GM21528 (cell line): ENCODE results near the gene RPAP2.
"Not testable (repeated sequence)": the region's sequence is repeated elsewhere in the genome, so short reads cannot be mapped to it uniquely, and the experiment has no call there.

Experiments
- ATAC-seq: cut with Tn5 transposase; IDR thresholded peaks from one replicate; pipeline ENCODE4 v1.9.1; 2021; ENCODE audit warnings: mild to moderate bottlenecking, moderate library complexity; ENCODE audit not compliant: unreplicated experiment, low FRiP score

Gene RPAP2

DNA sequence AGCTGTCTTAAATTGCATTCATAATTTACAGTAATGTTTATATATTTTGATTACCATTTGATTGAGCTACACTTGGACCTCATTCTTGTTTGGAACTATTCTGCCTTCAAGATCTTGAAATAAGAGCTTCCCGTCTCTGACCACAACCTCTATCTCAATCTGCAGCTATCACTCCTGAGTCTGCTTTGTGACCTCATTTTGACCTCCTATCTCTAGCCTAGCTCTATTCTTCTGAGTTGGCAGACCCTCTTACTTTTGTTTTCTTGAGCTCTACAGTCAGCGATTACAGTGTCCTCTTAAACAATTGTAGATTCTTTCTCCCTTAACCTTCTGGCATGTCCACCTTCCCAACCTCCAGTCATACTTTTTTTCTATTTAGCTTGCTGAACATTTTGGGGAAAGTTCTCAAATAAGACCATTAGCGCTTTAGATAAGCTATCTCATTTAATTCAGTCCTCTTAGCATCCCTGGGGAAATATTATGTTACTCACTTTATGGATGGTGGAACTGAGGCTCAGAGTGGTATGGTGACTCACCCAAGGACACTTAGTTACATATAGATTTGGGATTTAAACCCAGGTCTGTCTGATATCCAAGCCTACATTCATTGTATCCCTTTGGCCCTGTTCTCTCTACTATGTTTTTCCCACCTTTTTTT, 19.1 kb downstream of the RPAP2 start:
- ATAC-seq = no peak

DNA sequence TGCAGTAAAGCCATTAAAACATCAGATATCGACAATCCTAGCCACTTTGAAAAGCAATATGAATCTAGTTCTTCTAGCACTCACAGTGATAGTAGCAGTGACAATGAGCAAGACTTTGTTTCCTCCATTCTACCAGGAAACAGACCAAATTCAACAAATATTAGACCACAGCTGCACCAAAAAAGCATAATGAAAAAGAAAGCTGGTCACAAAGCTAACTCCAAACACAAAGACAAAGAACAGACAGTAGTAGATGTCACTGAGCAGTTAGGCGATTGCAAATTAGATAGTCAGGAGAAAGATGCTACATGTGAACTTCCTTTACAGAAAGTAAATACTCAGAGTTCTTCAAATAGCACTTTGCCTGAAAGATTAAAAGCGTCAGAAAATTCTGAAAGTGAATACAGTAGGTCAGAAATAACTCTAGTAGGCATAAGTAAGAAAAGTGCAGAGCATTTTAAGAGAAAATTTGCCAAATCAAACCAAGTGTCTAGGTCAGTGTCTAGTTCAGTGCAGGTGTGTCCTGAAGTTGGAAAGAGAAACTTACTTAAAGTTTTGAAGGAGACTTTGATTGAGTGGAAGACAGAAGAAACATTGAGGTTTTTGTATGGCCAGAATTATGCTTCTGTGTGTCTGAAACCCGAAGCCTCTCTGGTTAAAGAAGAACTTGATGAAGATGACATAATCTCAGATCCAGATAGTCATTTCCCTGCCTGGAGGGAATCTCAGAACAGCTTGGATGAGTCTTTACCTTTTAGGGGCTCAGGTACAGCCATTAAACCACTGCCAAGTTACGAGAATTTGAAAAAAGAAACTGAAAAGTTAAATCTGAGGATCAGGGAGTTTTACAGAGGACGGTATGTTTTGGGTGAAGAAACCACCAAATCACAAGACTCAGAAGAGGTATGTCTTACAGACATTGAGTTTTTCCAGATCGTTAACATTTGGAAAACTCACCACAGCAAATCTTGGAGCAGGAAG, 24.9 kb downstream of the RPAP2 start:
- ATAC-seq = no peak

DNA sequence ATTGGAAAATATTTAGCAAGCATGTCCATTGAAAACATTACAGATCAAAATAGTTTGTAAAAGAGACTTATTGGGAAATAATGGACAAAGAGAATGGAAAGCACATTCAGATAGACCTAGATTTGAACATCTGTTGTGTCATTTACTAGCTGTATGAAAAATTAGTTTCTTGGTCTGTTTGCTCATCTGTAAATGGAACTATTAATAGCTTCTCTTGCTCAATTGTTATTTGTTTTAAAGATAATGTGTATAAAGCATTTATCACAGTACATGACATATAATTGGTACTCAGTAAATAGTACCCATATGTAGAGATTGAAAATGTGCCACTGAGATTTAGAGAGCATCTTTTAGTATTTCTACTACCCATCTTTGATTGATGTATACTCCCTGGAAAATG, 25.9 kb downstream of the RPAP2 start:
- no peak for ATAC-seq

DNA sequence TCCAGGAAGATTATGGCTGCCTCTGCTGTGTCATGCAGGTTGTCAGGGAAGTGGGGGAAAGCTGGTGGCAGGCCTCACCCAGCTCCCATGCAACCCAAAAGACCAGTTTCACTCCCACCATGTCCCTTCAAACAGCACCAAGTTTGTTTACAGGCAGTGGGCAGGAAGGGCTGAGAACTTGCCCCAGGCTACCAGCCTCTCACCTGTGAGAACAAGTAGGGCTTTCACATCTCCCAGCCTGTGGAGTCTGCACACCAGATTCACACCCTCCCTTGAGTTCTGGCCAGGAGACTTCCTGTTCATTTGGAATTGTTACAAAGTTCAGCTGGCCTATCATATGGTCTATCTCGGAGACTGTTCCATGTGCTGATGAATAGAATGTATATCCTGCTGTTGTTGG, 27.8 kb downstream of the RPAP2 start:
- no peak for ATAC-seq

DNA sequence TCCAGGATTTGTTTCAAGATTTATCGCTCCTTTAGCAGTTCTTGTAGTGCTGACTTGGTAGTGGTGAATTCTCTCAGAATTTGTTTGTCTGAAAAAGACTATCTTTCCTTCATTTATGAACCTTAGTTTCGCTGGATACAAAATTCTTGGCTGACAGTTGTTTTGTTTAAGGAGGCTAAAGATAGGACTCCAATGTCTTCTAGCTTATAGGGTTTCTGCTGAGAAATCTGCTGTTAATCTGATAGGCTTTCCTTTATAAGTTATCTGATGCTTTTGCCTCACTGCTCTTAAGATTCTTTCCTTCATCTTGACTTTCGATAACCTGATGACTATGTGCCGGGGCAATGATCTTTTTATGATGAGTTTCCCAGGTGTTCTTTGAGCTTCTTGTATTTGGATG, 28.9 kb downstream of the RPAP2 start:
- no peak for ATAC-seq

DNA sequence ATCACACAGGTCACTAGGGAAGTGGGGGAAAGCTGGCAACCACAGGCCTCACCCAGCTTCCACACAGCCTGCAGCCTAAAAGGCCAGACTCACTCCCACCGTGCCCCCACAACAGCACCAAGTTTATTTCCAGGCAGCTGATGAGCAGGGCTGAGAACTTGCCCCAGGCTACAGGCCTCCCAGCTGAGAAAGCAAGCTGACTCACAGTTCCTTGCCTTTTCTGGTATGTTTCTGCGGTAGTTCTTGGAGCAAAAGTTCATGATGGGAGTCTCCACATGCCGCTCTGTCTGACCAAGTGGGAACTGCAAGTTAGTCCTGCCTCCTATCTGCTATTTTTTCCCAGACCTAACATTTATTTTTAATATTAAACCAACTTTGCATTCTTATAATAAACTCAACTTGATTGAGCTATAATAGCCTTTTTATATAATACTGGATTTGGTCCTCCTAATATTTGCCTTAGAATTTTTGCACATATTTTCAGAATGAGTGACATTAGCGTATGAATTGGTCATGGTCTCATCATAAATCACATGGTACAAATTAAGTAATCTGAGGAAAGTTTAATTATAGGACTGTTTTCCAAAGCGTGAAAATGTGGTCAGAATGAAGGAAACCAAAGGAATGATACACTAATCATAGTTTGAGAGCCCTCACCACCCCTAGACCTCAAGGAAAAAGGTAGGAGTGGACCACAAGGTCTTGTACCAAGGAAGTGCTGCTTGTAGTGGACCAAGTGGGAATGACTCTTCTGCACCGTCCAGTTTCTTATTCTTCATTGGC, 30.7 kb downstream of the RPAP2 start:
- no peak for ATAC-seq

DNA sequence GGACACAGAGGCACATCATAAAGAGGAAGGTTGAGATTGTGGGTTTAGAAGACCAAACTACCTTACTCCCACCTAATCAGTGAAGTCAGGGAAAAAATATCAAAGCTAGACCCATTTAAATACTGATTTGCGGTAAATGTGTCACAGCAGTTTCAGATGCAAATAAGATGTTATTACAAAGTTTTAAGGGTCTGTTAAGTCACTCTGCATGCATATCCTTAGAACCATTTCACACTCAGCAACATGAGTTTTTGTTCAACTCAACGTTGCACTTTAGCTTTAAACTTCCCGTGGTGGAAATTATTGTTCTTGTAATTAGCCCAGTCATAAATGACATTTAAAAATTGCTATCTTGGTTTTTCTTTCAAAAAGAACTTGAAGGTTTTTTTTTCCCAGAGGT, 34.8 kb downstream of the RPAP2 start:
- no peak for ATAC-seq

DNA sequence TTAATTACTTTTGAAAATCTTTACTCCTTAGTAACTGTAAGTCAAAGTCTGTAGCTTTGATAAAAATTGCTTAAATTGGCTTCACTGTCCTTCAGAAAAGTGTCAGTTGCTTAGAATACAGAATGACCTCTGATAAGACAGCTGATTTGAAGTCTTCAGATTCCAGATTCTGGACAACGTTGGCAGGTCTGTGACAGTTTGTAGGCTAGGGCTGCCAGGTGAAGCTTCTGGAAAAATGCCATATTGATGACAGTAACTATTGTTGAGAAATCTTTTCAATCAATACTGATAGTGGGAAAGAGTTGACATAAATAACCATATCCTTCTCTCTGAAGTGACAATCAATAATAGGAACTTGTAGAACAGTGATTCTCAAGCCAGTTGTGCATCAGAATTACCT, 41.3 kb downstream of the RPAP2 start:
- no peak for ATAC-seq

DNA sequence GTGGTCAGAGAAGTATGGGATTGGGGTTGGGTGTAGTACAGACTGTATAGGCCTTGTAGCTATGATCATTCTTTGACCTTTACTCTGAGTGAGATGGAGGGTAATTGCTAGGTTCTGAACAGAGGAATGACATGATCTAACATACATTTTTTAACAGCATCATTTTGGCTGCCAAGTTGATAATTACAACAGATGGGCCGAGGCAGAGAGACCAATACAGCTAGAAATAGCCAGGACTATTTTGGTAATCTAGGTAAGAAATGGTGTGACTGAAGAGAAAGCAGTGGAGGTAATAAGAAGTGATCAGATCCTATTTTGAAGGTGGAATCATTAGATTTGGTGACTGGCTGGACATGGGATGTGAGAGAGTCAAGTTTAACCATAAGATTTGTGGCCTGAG, 43.5 kb downstream of the RPAP2 start:
- no peak for ATAC-seq

DNA sequence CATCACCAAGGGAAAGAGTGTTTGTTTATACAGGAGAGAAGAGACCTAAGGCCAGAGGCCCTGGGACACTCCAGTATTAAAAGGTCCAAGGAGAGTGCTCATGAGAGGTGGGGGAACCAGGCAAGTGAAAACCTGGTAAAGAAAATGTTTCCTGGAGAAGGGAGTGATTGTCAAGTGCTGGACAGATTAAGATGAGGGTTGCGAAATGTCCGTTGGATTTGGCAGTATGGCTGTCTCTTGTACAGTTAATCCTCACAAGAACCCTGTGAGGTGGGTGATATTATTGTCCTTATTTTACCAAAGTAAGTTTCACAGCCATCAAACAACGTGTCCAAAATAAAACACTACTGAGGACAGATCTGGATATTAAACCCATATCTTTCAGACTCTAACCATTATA, 44.2 kb downstream of the RPAP2 start:
- ATAC-seq = no peak

DNA sequence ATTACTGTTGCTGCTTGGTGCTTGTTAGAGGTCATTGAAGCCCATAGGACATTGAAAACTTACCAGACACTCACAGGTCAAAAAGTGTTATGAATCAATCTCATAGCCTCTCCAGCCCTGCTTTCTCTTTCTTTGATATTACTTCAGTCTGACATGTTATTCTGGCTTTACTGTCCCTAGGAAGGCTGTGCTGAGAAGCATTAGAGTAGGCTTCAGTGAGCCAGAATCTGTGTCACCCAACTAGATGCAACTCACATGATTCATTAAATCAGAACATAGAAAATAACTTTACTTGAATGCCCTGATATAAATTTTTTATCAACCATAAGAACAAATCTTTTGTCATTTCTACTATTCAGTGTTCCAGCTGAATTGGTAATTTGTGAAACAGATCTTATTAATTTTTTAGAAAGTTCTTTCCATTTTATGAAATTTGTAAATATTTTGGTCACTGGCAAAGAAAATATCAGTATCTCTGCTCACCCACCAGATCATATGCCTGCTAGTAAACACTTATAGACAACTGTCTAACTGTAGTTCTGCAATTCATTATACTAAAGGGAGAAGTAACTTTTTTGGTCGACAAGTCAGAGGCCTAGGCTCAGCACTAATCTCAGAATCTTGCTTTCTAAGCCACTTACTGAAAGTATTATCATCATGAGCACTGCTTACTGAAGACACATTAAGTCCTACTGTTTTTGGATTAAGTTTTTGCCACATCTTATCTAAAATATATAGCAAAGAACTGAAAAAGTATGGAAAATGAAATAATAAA, 48.2 kb downstream of the RPAP2 start:
- no peak for ATAC-seq

DNA sequence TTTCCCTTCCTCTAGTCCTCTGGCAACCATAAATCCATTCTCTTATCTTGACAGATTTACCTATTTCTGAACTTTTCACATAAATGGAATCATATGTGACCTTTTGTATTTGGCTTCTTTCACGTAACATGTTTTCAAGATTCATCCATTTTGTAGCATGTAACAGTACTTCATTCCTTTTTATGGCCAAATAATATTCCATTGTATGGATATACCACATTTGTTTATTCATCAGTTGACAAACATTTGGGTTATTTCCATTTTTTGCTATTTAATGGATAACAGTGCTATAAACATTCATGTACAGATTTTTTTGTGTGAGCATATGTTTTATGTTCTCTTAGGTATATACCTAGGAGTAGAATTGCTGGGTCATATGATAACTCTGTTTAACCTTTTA, 54.0 kb downstream of the RPAP2 start:
- ATAC-seq = no peak

DNA sequence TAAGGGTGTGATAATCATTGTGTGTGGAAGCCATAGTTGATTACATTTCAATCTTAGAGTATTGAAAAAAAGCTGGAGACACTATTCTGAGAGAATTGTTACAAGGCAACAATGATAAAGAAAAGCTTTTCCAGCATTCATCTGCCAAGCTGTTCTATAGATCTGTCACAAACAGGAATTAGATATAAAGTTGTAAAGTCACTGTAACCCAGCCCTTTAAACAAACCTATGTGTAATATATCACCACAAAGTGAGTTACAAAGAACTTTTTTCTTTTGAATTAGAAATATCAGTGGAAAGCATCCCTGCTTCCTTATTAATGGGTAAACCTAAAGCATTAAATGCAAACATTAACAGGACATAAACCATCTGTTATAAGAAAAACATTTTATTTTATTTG, 55.4 kb downstream of the RPAP2 start:
- ATAC-seq = no peak

DNA sequence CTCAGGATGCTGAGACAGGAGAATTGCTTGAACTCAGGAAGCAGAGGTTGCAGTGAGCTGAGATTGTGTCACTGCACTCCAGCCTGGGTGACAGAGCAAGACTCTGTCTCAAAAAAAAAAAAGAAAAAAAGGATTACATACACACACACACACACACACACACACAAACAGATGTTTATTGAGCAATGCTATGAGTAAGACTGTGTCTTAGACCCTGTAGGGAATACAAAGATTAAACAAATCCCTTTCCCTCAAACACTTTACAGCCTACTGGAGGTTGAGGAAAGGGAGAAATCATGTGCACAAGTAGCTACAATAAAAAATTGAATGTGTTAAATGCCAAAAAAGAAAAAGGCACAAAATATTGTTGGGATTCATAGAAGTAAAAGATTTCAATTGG, 58.1 kb downstream of the RPAP2 start:
- no peak for ATAC-seq

DNA sequence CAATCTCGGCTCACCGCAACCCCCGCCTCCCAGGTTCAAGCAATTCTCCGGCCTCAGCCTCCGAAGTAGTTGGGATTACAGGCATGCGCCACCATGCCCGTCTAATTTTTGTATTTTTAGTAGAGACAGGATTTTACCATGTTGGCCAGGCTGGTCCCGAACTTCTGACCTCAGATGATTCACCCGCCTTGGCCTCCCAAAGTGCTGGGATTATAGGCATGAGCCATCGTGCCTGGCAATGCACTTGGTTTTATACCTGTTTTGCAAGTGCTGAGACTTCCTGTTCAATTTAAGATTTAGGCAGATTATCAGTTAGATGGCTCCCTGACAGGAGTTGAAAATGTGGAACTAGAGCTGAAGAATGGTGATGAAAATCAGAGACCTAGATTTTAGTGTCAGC, 60.5 kb downstream of the RPAP2 start:
- not testable (repeated sequence) for ATAC-seq

DNA sequence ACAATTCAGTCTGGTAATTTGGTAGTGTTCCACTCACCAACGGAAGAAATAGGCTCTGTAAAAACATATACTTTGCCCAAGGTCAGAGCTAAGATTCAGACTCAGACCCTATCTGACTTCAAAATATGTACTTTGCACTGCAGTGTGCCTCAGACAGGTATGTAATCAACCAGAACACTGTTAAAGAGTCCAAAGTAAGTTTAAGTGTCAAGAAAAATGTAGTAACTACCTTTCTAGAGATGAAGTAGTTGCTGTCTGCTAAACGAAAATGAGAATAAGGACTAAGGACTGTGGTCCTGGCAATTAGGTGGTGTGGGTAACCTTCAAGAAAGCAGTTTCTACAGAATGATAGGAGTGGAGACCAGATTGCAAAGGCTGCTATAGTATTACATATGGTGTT, 61.1 kb downstream of the RPAP2 start:
- ATAC-seq = no peak

DNA sequence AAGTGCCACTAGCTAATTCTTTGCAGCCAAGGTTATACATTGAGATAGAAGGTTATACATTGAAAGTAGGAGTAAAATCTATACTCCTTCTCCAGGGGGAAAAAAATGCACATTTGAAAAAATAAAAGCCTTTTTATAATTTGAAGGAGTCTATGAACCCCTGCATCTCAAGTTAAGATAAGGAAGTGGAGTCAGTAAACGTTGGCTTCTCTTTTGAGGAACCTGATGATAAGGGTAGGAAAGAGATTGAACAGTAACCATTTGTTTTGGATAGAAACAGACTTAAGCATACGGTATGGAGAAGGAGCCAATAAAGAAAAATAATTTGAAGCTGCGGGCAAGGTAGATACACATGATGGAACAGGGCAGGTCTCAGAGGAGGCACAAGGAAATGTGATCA, 64.1 kb downstream of the RPAP2 start:
- no peak for ATAC-seq

DNA sequence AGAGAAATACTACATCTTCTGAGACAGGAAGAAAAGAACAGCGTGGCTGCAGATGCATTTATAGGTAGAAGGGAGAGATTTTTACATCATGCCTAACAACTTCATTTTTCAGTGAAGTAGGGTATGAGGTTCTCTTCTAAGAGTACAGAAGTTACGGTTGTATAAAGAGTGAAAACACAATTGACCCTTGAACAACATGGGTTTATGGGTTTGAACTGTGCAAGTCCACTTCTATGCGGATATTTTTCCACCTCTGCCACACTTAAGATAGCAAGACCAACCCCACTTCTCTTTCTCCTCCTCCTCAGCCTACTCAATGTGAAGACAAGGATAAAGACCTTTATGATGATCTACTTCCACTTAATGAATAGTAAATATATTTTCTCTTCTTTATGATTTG, 64.5 kb downstream of the RPAP2 start:
- ATAC-seq = no peak

DNA sequence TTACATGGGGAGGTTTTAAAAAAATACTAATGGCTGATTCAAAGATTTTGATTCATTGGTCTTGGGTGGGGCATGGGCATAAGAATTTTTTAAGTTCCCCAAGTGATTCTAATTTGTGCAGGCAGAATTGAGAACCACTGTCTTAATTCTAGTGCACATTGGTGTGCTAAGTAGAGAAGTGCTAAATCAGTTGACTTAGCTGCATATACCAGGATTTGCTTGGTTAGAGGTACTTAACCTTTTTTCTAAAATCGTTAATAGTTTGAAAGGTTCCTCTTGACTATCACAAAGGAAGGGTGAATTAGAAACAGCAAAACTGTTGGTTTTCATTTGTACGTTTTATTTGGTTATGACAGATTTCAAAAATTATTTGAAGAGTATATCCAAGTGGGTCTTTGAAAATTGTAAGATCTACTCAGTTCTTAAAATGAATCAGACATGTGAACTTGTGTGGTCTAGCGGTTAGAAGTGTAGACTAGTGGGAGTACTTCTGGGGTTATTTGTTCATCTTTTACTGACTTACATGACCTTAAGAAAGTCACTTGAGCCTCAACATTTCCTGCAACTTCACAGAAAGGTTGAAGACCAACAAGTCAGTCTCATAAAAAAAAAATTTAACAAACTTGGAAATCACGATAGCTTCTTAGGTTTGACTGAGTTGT, 66.7 kb downstream of the RPAP2 start:
- ATAC-seq = no peak

DNA sequence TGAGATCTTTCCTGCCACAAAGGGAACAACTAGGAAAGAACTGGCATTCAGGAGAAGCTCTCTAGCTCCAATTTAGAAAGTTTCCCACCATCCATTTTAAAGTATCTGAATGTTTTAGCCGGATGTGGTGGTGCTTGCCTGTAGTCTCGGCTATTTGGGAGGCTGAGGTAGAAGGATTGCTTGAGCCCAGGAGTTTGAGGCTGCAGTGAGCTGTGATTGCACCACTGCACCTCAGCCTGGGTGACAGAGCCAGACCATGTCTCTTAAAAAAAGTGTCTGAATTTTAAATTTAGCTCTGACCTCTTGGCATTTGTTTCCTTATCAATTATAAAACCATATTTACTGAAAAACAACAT, 67.2 kb downstream of the RPAP2 start:
- no peak for ATAC-seq
